Measurements from ENCODE around the gene STK39. TPM values are rescaled to one million over a fixed set of nuclear protein-coding genes. Genes with fewer than 3 reads are reported as not detected.

The STK39 gene
- total and polyA plus RNA-seq, 2 donors (not counting 1 experiment from before 2014, with no cell fraction given) = 16.7 to 30.1 TPM

- Histone ChIP-seq H3K9me3 (ENCODE audit: control insufficient read depth, insufficient read depth, low read depth, low read length) (no peaks in the 10 kb centered on the region), H3K27me3 (ENCODE audit: control insufficient read depth, insufficient read depth, low read length) (no peaks in the 10 kb centered on the region), H3K36me3 (ENCODE audit: control insufficient read depth, insufficient read depth, low read length) (no peaks in the 10 kb centered on the region), H2AFZ (ENCODE audit: low read length) (no peak overlapping the region), H4K20me1 (ENCODE audit: control insufficient read depth, extremely low read depth, insufficient read depth, low read length) (no peaks in the 10 kb centered on the region), H3K4me2 (ENCODE audit: extremely low read depth, insufficient read depth, low read length) (no peak overlapping the region), H3K4me1 (ENCODE audit: control insufficient read depth, extremely low read depth, insufficient read depth, low read length) (no peaks in the 10 kb centered on the region), H3K4me3 (replicated peaks in 1 of 4; ENCODE audit: control extremely low read depth in 1 of 4, insufficient read depth in 1 of 4, low read depth in 3 of 4, low read length in 4 of 4) (no peak overlapping the region), H3K9ac (ENCODE audit: insufficient read depth, low read length) (no peak overlapping the region), H3K27ac (ENCODE audit: insufficient read depth, low read length) (no peak overlapping the region), H3K79me2 (ENCODE audit: control insufficient read depth, insufficient read depth, low read length) (no peaks in the 10 kb centered on the region)
- no peak for TF ChIP-seq EZH2 (IDR thresholded peaks at IDR 0.05; ENCODE audit: low read length, missing control alignments)
- no peak for TF ChIP-seq CTCF (conservative IDR thresholded peaks at IDR 0.05 in 1 of 2, IDR thresholded peaks at IDR 0.05 in 1 of 2; ENCODE audit: low read depth in 1 of 2, low read length in 2 of 2)
- DNase-seq (ENCODE audit: low read depth in 2 of 2) = no peak
These were observed 168.2 kb downstream of the STK39 start for GRCh38 chr2:168079236-168079635.

GRCh38 chr2:168076731-168077130 is 170.7 kb downstream of the STK39 start:
- H3K4me1 ChIP-seq (ENCODE audit: control insufficient read depth, extremely low read depth, insufficient read depth, low read length) = no peaks in the 10 kb centered on the region

GRCh38 chr2:168075446-168075845 is 171.9 kb downstream of the STK39 start:
- Histone ChIP-seq H3K36me3 (ENCODE audit: control insufficient read depth, insufficient read depth, low read length) (no peaks in the 10 kb centered on the region), H4K20me1 (ENCODE audit: control insufficient read depth, extremely low read depth, insufficient read depth, low read length) (no peaks in the 10 kb centered on the region), H3K4me2 (ENCODE audit: extremely low read depth, insufficient read depth, low read length) (no peak overlapping the region), H2AFZ (ENCODE audit: low read length) (no peak overlapping the region), H3K4me3 (replicated peaks in 1 of 4; ENCODE audit: control extremely low read depth in 1 of 4, insufficient read depth in 1 of 4, low read depth in 3 of 4, low read length in 4 of 4) (no peak overlapping the region), H3K9me3 (ENCODE audit: control insufficient read depth, insufficient read depth, low read depth, low read length) (no peaks in the 10 kb centered on the region), H3K9ac (ENCODE audit: insufficient read depth, low read length) (no peak overlapping the region), H3K27me3 (ENCODE audit: control insufficient read depth, insufficient read depth, low read length) (no peaks in the 10 kb centered on the region), H3K27ac (ENCODE audit: insufficient read depth, low read length) (no peak overlapping the region), H3K79me2 (ENCODE audit: control insufficient read depth, insufficient read depth, low read length) (no peaks in the 10 kb centered on the region), H3K4me1 (ENCODE audit: control insufficient read depth, extremely low read depth, insufficient read depth, low read length) (no peaks in the 10 kb centered on the region)
- peak in 1 of 2 donors; percentile 24 for DNase-seq (ENCODE audit: low read depth in 2 of 2)
- no peak for TF ChIP-seq CTCF (conservative IDR thresholded peaks at IDR 0.05 in 1 of 2, IDR thresholded peaks at IDR 0.05 in 1 of 2; ENCODE audit: low read depth in 1 of 2, low read length in 2 of 2)
- TF ChIP-seq EZH2 (IDR thresholded peaks at IDR 0.05; ENCODE audit: low read length, missing control alignments) = no peak

More at GRCh38 chr2:168076731-168077130, 170.7 kb downstream of the STK39 start:
- Histone ChIP-seq H3K79me2 (ENCODE audit: control insufficient read depth, insufficient read depth, low read length) (no peaks in the 10 kb centered on the region), H2AFZ (ENCODE audit: low read length) (no peak overlapping the region), H3K4me2 (ENCODE audit: extremely low read depth, insufficient read depth, low read length) (no peak overlapping the region), H3K36me3 (ENCODE audit: control insufficient read depth, insufficient read depth, low read length) (no peaks in the 10 kb centered on the region), H3K4me3 (replicated peaks in 1 of 4; ENCODE audit: control extremely low read depth in 1 of 4, insufficient read depth in 1 of 4, low read depth in 3 of 4, low read length in 4 of 4) (no peak overlapping the region), H3K27ac (ENCODE audit: insufficient read depth, low read length) (no peak overlapping the region), H3K9me3 (ENCODE audit: control insufficient read depth, insufficient read depth, low read depth, low read length) (no peaks in the 10 kb centered on the region), H4K20me1 (ENCODE audit: control insufficient read depth, extremely low read depth, insufficient read depth, low read length) (no peaks in the 10 kb centered on the region), H3K27me3 (ENCODE audit: control insufficient read depth, insufficient read depth, low read length) (no peaks in the 10 kb centered on the region), H3K9ac (ENCODE audit: insufficient read depth, low read length) (no peak overlapping the region)
- no peak for DNase-seq (ENCODE audit: low read depth in 2 of 2)
- TF ChIP-seq CTCF (conservative IDR thresholded peaks at IDR 0.05 in 1 of 2, IDR thresholded peaks at IDR 0.05 in 1 of 2; ENCODE audit: low read depth in 1 of 2, low read length in 2 of 2) = no peak
- TF ChIP-seq EZH2 (IDR thresholded peaks at IDR 0.05; ENCODE audit: low read length, missing control alignments) = no peak

All from fibroblast of lung (primary cell).